ENCODE data around the gene PSMA5.

The PSMA5 gene

GRCh38 chr1:109370712-109371340 lies 55.4 kb downstream of the PSMA5 start:
- no peak for TF ChIP-seq CEBPB (IDR thresholded peaks at IDR 0.05)

GRCh38 chr1:109369167-109369746 lies 57.0 kb downstream of the PSMA5 start:
- TF ChIP-seq RAD21 (IDR thresholded peaks at IDR 0.05; ENCODE audit: low read depth), result no peak
- no peak for TF ChIP-seq EGR1 (IDR thresholded peaks at IDR 0.05)
- no peak for TF ChIP-seq NFIC (IDR thresholded peaks at IDR 0.05)
- no peak for TF ChIP-seq ZBTB7A (IDR thresholded peaks at IDR 0.05; ENCODE audit: low read depth)
- no peak for TF ChIP-seq EP300 (IDR thresholded peaks at IDR 0.05; ENCODE audit: borderline replicate concordance)

- TF ChIP-seq NFIC (IDR thresholded peaks at IDR 0.05), result no peak
- no peak for TF ChIP-seq MAX (IDR thresholded peaks at IDR 0.05)
Observed at GRCh38 chr1:109368464-109368863, 57.8 kb downstream of the PSMA5 start.

GRCh38 chr1:109367626-109368025 lies 58.6 kb downstream of the PSMA5 start:
- TF ChIP-seq CEBPB (IDR thresholded peaks at IDR 0.05) (no peak), EGR1 (IDR thresholded peaks at IDR 0.05) (no peak), REST (IDR thresholded peaks at IDR 0.05; ENCODE audit: low read depth) (no peak), NFIC (IDR thresholded peaks at IDR 0.05) (no peak), USF1 (IDR thresholded peaks at IDR 0.05) (no peak), RAD21 (IDR thresholded peaks at IDR 0.05; ENCODE audit: low read depth) (no peak), ZBTB7A (IDR thresholded peaks at IDR 0.05; ENCODE audit: low read depth) (no peak), EP300 (IDR thresholded peaks at IDR 0.05; ENCODE audit: borderline replicate concordance) (no peak), TCF12 (IDR thresholded peaks at IDR 0.05; ENCODE audit: low read depth) (no peak), MAX (IDR thresholded peaks at IDR 0.05) (no peak), CREB1 (IDR thresholded peaks at IDR 0.05; ENCODE audit: low read depth) (no peak)

GRCh38 chr1:109365642-109366204 lies 60.5 kb downstream of the PSMA5 start:
- TF ChIP-seq CREB1 (IDR thresholded peaks at IDR 0.05; ENCODE audit: low read depth) (no peak), USF1 (IDR thresholded peaks at IDR 0.05) (no peak), TCF12 (IDR thresholded peaks at IDR 0.05; ENCODE audit: low read depth) (no peak), CEBPB (IDR thresholded peaks at IDR 0.05) (no peak)

GRCh38 chr1:109361649-109362048 lies 64.6 kb downstream of the PSMA5 start:
- TF ChIP-seq NFIC (IDR thresholded peaks at IDR 0.05), result no peak
- TF ChIP-seq CEBPB (IDR thresholded peaks at IDR 0.05), result no peak
- no peak for TF ChIP-seq USF1 (IDR thresholded peaks at IDR 0.05)
- TF ChIP-seq FOXM1 (IDR thresholded peaks at IDR 0.05; ENCODE audit: borderline replicate concordance, low read depth), result no peak
- TF ChIP-seq MAX (IDR thresholded peaks at IDR 0.05), result no peak
- no peak for TF ChIP-seq CREB1 (IDR thresholded peaks at IDR 0.05; ENCODE audit: low read depth)
- no peak for TF ChIP-seq TCF12 (IDR thresholded peaks at IDR 0.05; ENCODE audit: low read depth)
- no peak for TF ChIP-seq YY1 (IDR thresholded peaks at IDR 0.05; ENCODE audit: low read depth)
- TF ChIP-seq ZBTB7A (IDR thresholded peaks at IDR 0.05; ENCODE audit: low read depth), result no peak
- TF ChIP-seq TEAD4 (IDR thresholded peaks at IDR 0.05), result no peak

GRCh38 chr1:109361069-109361468 lies 65.2 kb downstream of the PSMA5 start:
- TF ChIP-seq NFIC (IDR thresholded peaks at IDR 0.05) (no peak), RAD21 (IDR thresholded peaks at IDR 0.05; ENCODE audit: low read depth) (no peak), EP300 (IDR thresholded peaks at IDR 0.05; ENCODE audit: borderline replicate concordance) (no peak), ZBTB7A (IDR thresholded peaks at IDR 0.05; ENCODE audit: low read depth) (no peak), CREB1 (IDR thresholded peaks at IDR 0.05; ENCODE audit: low read depth) (no peak), USF1 (IDR thresholded peaks at IDR 0.05) (no peak), EGR1 (IDR thresholded peaks at IDR 0.05) (no peak), CEBPB (IDR thresholded peaks at IDR 0.05) (no peak), TCF12 (IDR thresholded peaks at IDR 0.05; ENCODE audit: low read depth) (no peak), TEAD4 (IDR thresholded peaks at IDR 0.05) (no peak)
